GM23248 (cell line): ENCODE measurements around the gene LRBA. TPM values are rescaled to one million over a fixed set of nuclear protein-coding genes. Genes with fewer than 3 reads are reported as not detected.

Experiments used
- DNase-seq: peaks from one replicate; pipeline ENCODE4 v3.0.0-alpha.2; 2015
- H2AFZ ChIP-seq: fragments of 200-600 bp; sonication (generic); 2 replicates; pipeline ENCODE4 v1.6.1; 2016; ENCODE audit warnings: antibody characterized with exemption
- H3F3A ChIP-seq: fragments of 200-600 bp; sonication (generic); 2 replicates; pipeline ENCODE4 v1.6.1; 2016; ENCODE audit warnings: mild to moderate bottlenecking, antibody characterized with exemption, mixed run types; ENCODE audit not compliant: insufficient read depth
- H3K27ac ChIP-seq: fragments of 200-600 bp; sonication (generic); 2 replicates; pipeline ENCODE4 v1.5.1; 2016; ENCODE audit warnings: mild to moderate bottlenecking
- H3K27me3 ChIP-seq: fragments of 200-600 bp; sonication (generic); replicated peaks from 2 replicates; pipeline ENCODE4 v1.6.1; 2016; ENCODE audit warnings: mild to moderate bottlenecking; ENCODE audit not compliant: insufficient read depth
- H3K36me3 ChIP-seq: fragments of 200-600 bp; sonication (generic); 2 replicates; pipeline ENCODE4 v1.6.1; 2016; ENCODE audit warnings: low read depth, mild to moderate bottlenecking
- H3K4me1 ChIP-seq: fragments of 200-600 bp; sonication (generic); 2 replicates; pipeline ENCODE4 v1.6.1; 2016; ENCODE audit warnings: mild to moderate bottlenecking; ENCODE audit not compliant: insufficient read depth
- H3K4me2 ChIP-seq: fragments of 200-600 bp; sonication (generic); one replicate; pipeline ENCODE4 v1.6.1; 2016; ENCODE audit warnings: mild to moderate bottlenecking; ENCODE audit not compliant: unreplicated experiment
- H3K4me3 ChIP-seq: fragments of 200-600 bp; sonication (generic); 2 replicates; pipeline ENCODE4 v1.5.1; 2016; ENCODE audit warnings: mild to moderate bottlenecking
- H3K79me2 ChIP-seq: fragments of 200-600 bp; sonication (generic); 2 replicates; pipeline ENCODE4 v1.6.1; 2016; ENCODE audit warnings: mild to moderate bottlenecking; ENCODE audit not compliant: insufficient read depth
- H3K9ac ChIP-seq: fragments of 200-600 bp; sonication (generic); 2 replicates; pipeline ENCODE4 v1.6.1; 2016; ENCODE audit warnings: mild to moderate bottlenecking
- H3K9me2 ChIP-seq: fragments of 200-600 bp; sonication (generic); 2 replicates; pipeline ENCODE4 v1.6.1; 2016; ENCODE audit warnings: mixed run types, mild to moderate bottlenecking, moderate library complexity; ENCODE audit not compliant: insufficient read depth
- H3K9me3 ChIP-seq: fragments of 200-600 bp; sonication (generic); one replicate; pipeline ENCODE4 v1.6.1; 2017; ENCODE audit warnings: low read depth
- H4K20me1 ChIP-seq: fragments of 200-600 bp; sonication (generic); 2 replicates; pipeline ENCODE4 v1.6.0; 2016; ENCODE audit not compliant: insufficient read depth
- EZH2 ChIP-seq: fragments of 200-600 bp; sonication (generic); IDR thresholded peaks from 2 replicates; pipeline ENCODE4 v1.6.1; 2018; ENCODE audit warnings: antibody characterized with exemption, mild to moderate bottlenecking; ENCODE audit not compliant: insufficient read depth, poor library complexity, severe bottlenecking
- EZH2phosphoT487 ChIP-seq: fragments of 200-600 bp; sonication (generic); IDR thresholded peaks from 2 replicates; pipeline ENCODE4 v1.6.1; 2018; ENCODE audit warnings: antibody characterized with exemption, moderate library complexity, mild to moderate bottlenecking, low read depth; ENCODE audit not compliant: insufficient read depth
- WGBS, 2 experiments: methylation state at CpG; one replicate each; pipeline ENCODE4 v1.1.6; 2015 to 2017; ENCODE audit warnings: low lambda C conversion rate in 2 of 2, low coverage in 1 of 2; ENCODE audit errors: missing lambda C conversion rate in 2 of 2; 5-methylcytosine and 5-hydroxymethylcytosine counted together
- in situ Hi-C: fragments of 300-500 bp; cut with MboI; formaldehyde crosslinking; loops from 2 replicates; pipeline ENCODE4 v1.15.0; 2020
- polyA plus RNA-seq: library from polyadenylated mRNA; unstranded; fragments of >200 nt; fragmentation: Nextera tagmentation; extraction: Ambion mirVana; gene quantifications from 2 replicates; pipeline ENCODE4 v1.2.1, GENCODE V29; 2016
- total RNA-seq: library from RNA; depleted of rRNA; stranded (reverse); fragments of >200 nt; shearing (Covaris generic); gene quantifications from 2 replicates; pipeline ENCODE4 v1.2.3, GENCODE V29; 2014

LRBA gene
- total and polyA plus RNA-seq, 2 experiments from 2014 or later: 6.6 to 17.8 TPM

DNA sequence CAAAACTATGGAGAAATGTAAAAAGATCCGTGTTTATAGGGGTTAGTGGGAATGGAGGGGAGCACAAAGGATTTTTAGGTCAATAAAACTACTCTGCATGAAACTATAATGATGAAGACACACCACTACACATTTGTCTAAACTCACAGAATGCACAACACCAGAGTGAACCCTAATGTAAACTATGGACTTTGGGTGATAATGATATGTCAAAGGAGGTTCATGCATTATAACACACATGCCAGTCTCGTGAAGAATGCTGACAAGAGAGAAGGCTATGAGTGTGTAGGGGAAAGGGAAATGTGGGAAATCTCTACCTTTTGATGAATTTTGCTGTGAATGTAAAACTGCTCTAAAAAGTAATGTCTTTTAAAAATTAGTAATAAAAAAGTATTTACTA is 249.9 kb downstream of the LRBA start:
- Histone ChIP-seq H3K36me3 (no peaks in the 10 kb centered on the region), H3K4me3 (no peak overlapping the region), H3K79me2 (no peaks in the 10 kb centered on the region), H3K9ac (no peak overlapping the region), H3F3A (no peaks in the 10 kb centered on the region), H4K20me1 (no peaks in the 10 kb centered on the region), H3K9me3 (no peaks in the 10 kb centered on the region), H3K4me2 (no peak overlapping the region), H3K27ac (no peak overlapping the region), H3K27me3 (no peaks in the 10 kb centered on the region), H3K4me1 (peaks cover 16% of the 10 kb centered on the region), H2AFZ (no peak overlapping the region), H3K9me2 (no peaks in the 10 kb centered on the region; the same call in 1 of the 2 replicates)
- DNase-seq: no peak
- 91 to 93% methylated on average over 2 of the region's 2 CpGs for WGBS, 2 experiments
- TF ChIP-seq EZH2phosphoT487: no peak
- no peak for TF ChIP-seq EZH2
- in situ Hi-C loops: no loop called here

GRCh38 chr4:150751648-150752047 is 263.4 kb downstream of the LRBA start:
- no peak overlapping the region for H3K4me3 ChIP-seq
- no peak for DNase-seq
- no peak overlapping the region for H3K4me2 ChIP-seq
- H3K4me1 ChIP-seq: no peaks in the 10 kb centered on the region
- H3K36me3 ChIP-seq: no peaks in the 10 kb centered on the region
- H3K9me3 ChIP-seq: no peaks in the 10 kb centered on the region
- no peak overlapping the region for H2AFZ ChIP-seq
- no peaks in the 10 kb centered on the region for H3F3A ChIP-seq
- TF ChIP-seq EZH2 (no peak), EZH2phosphoT487 (no peak)
- H3K79me2 ChIP-seq: no peaks in the 10 kb centered on the region
- in situ Hi-C loops: no loop called here
- no peak overlapping the region for H3K9ac ChIP-seq
- no peak overlapping the region for H3K27ac ChIP-seq
- no peaks in the 10 kb centered on the region for H3K27me3 ChIP-seq
- no peaks in the 10 kb centered on the region for H4K20me1 ChIP-seq
- no peaks in the 10 kb centered on the region for H3K9me2 ChIP-seq

DNA sequence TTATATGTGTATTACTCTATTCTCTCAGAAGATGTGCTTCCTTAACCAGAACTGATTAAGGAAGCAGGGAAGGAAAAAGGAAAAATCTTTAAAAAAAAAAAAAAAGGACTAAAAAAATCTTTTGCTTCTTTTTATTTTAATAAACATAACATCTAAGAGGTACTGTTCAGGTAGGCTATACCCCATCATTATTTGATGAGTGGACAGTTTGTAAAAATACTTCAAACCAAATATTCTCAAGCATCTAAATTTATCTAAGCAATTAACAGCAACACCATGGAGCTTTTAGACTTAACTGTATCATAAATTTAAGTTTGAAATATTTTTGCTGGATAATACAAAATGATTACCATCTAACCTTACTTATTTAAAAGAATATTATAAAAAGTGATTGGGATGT is 264.3 kb downstream of the LRBA start:
- Histone ChIP-seq H3F3A (no peaks in the 10 kb centered on the region), H3K4me3 (no peak overlapping the region), H3K4me1 (no peaks in the 10 kb centered on the region), H3K9ac (no peak overlapping the region), H3K4me2 (no peak overlapping the region), H3K79me2 (no peaks in the 10 kb centered on the region), H4K20me1 (no peaks in the 10 kb centered on the region), H3K36me3 (no peaks in the 10 kb centered on the region), H3K27me3 (no peaks in the 10 kb centered on the region), H3K27ac (no peak overlapping the region), H2AFZ (no peak overlapping the region), H3K9me3 (no peaks in the 10 kb centered on the region), H3K9me2 (no peaks in the 10 kb centered on the region)
- in situ Hi-C loops: no loop called here
- no peak for DNase-seq
- TF ChIP-seq EZH2 (no peak), EZH2phosphoT487 (no peak)

DNA sequence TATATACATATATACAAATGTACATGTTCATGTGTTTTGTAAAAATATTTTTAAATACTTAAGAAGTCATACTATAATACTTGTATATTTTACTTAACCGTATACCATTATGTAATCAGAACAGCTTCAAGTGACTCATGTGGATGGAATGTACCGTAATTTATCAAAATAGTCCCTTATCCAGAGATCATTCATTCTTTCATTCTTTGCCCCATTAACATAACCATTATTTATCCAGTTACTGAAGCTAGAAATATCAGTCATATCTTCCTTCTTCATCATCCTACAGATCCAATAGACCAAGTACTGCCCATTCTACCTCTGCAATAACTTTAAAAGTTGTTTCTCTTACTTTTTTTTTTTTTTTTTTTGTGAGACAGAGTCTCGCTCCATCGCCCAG is 268.9 kb downstream of the LRBA start:
- 95 to 97% methylated on average over 4 of the region's 4 CpGs for WGBS, 2 experiments
- Histone ChIP-seq H3K79me2 (no peaks in the 10 kb centered on the region), H3K36me3 (no peaks in the 10 kb centered on the region), H3K4me3 (no peak overlapping the region), H3K9me3 (no peaks in the 10 kb centered on the region), H3K27ac (no peak overlapping the region), H3K4me2 (no peak overlapping the region), H3F3A (no peaks in the 10 kb centered on the region), H3K27me3 (no peaks in the 10 kb centered on the region), H3K9ac (no peak overlapping the region), H3K4me1 (no peaks in the 10 kb centered on the region), H4K20me1 (no peaks in the 10 kb centered on the region), H3K9me2 (no peaks in the 10 kb centered on the region), H2AFZ (no peak overlapping the region)
- in situ Hi-C loops: no loop called here
- no peak for DNase-seq
- TF ChIP-seq EZH2phosphoT487 (no peak), EZH2 (no peak)

DNA sequence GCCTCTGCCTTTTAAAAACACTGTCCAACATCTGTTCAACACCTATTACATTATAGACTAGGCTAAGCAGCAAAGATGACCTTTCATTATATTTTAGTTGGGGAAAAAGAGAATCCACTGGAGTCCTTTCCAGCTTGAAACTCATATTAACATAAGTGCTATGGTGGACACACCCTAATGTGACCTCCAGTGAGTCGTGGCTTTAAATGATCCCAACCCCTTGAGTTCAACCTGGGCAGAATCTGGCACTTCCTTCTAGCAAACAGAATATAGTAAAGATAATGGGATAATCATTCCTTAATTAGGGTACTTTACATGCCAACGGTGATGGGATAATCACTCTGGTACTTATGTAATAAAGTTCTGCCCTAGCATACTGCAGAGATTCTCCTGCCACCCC is 270.5 kb downstream of the LRBA start:
- Histone ChIP-seq H3K27ac (no peak overlapping the region), H3K4me2 (no peak overlapping the region), H3K4me1 (no peaks in the 10 kb centered on the region), H3K36me3 (no peaks in the 10 kb centered on the region), H4K20me1 (no peaks in the 10 kb centered on the region), H3K9me3 (no peaks in the 10 kb centered on the region), H3K27me3 (no peaks in the 10 kb centered on the region), H3F3A (no peaks in the 10 kb centered on the region), H3K4me3 (no peak overlapping the region), H3K79me2 (no peaks in the 10 kb centered on the region), H3K9ac (no peak overlapping the region), H2AFZ (no peak overlapping the region), H3K9me2 (no peaks in the 10 kb centered on the region)
- in situ Hi-C loops: no loop called here
- no peak for DNase-seq
- TF ChIP-seq EZH2 (no peak), EZH2phosphoT487 (no peak)
- 77 to 79% methylated on average over 2 of the region's 2 CpGs for WGBS, 2 experiments
